Uterus (tissue), 2 donors: ENCODE measurements around the gene ZHX3.

Source experiments
- CTCF ChIP-seq, 4 experiments: fragments of 200-600 bp in 2 of 4; fragments of 450-650 bp in 2 of 4; sonication (generic) in 2 of 4; IDR thresholded peaks; one replicate each; pipeline ENCODE4 v1.5.1; 2016 to 2019; ENCODE audit warnings: antibody characterized with exemption in 4 of 4, mild to moderate bottlenecking in 2 of 4, moderate library complexity in 1 of 4
- POLR2A ChIP-seq, 2 donors: fragments of 450-650 bp; IDR thresholded peaks; one replicate each; pipeline ENCODE4 v1.6.1; 2016; ENCODE audit warnings: antibody characterized with exemption in 2 of 2, mild to moderate bottlenecking in 1 of 2, moderate library complexity in 1 of 2

DNA sequence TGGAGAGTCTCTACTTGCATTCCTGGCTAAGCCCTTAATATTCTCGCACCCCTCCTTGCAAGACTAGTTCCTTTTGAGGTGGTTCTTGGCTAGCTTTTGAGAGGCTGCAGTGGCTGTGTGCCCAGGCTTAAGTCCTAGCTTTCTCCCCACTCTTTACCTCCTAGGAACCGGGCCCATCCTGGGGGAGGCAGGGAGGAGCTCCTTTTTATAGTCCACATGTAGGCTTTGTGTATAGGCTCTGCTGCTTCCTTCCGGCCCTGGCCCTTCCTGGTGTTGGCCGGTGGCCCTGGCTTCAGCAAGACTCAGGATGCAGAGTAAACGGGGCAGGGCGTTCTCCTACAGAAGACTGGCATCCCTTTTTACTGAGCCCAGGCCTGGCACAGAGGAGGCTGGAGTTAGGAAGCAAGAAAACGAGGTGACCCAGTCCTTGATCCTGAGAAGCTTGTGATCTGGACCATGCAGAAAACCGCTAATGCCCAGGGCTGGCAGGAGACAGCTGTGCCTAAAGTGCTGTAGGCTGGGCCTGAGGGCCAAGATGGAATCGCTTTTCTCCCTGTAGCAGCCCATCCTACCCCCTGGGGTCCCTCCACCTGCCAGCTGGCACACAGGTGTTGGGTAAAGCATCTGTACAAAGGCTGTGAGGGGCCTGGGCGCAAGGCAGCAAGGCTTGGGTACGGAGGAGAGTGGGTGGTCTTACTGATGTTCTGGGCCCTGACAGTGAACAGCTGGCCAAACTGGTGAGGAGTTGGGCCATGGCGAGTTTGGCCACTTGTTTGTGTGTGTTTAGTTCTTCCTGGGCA lies 171.5 kb downstream of the ZHX3 start:
- no peak for TF ChIP-seq CTCF (IDR thresholded peaks at IDR 0.05)
- TF ChIP-seq POLR2A (IDR thresholded peaks at IDR 0.05): no peak
